Measurements from ENCODE around the gene CCR5. TPM values are rescaled to one million over a fixed set of nuclear protein-coding genes. Genes with fewer than 3 reads are reported as not detected.

CCR5 gene
- total and polyA plus RNA-seq, 4 donors = 0.06 to 0.75 (median 0.37) TPM

DNA sequence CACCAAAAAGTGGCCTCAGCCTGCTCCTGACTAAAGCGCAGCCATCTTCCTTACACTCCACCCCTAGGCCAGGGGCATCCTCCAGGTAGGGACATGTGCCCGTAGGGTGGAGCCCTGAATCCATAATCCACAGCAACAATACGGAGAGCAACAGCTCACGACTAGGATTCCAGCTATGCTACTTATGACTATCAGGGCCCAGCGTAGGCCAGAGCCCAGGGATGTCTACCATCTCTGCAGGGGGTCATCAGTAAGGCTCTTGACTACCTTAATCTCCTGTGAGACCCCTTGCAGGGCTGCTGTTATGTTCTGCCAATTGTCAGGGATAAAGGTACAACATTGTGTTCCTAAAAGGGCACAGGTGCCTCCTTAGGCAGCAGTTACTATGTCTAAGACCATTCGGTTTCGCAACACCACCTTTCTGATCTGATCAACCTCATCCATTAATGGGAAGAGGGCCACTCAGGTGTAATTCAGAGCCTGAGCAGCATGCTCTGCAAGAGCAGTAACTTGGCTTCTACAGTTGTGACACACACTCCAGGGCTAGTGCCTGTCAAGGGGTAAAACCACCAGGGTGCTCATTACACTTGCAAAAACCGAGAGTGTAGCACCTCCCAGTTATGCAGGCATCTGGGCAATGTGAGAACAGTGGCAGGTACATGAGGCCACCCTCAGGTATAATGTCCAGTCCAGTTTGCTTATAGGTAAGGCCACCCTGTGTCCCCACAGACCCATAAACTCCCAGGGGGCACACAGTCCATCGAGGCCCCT is 47.3 kb downstream of the CCR5 start:
- Histone ChIP-seq H3K27me3 (ENCODE audit: control insufficient read depth in 4 of 4, insufficient read depth in 4 of 4, low read length in 3 of 4) (no peaks in the 10 kb centered on the region), H3K4me3 (ENCODE audit: low read depth in 1 of 3, low read length in 3 of 3) (no peak overlapping the region), H3K27ac (ENCODE audit: low read depth in 1 of 2, low read length in 2 of 2) (no peak overlapping the region), H3K9ac (ENCODE audit: low read depth in 1 of 2, low read length in 2 of 2) (no peak overlapping the region), H3K4me1 (ENCODE audit: control insufficient read depth in 4 of 4, insufficient read depth in 4 of 4, low read length in 3 of 4) (no peaks in the 10 kb centered on the region), H3K9me3 (ENCODE audit: control insufficient read depth in 4 of 4, low read length in 3 of 4) (no peaks in the 10 kb centered on the region), H3K36me3 (ENCODE audit: control insufficient read depth in 4 of 4, insufficient read depth in 3 of 4, low read depth in 1 of 4, low read length in 3 of 4) (no peaks in the 10 kb centered on the region)
- 88% methylated on average over 9 of the region's 9 CpGs for WGBS
- TF ChIP-seq, protein P1, sequence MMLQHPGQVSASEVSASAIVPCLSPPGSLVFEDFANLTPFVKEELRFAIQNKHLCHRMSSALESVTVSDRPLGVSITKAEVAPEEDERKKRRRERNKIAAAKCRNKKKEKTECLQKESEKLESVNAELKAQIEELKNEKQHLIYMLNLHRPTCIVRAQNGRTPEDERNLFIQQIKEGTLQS (IDR thresholded peaks at IDR 0.05) = no peak
- TF ChIP-seq, protein P2, sequence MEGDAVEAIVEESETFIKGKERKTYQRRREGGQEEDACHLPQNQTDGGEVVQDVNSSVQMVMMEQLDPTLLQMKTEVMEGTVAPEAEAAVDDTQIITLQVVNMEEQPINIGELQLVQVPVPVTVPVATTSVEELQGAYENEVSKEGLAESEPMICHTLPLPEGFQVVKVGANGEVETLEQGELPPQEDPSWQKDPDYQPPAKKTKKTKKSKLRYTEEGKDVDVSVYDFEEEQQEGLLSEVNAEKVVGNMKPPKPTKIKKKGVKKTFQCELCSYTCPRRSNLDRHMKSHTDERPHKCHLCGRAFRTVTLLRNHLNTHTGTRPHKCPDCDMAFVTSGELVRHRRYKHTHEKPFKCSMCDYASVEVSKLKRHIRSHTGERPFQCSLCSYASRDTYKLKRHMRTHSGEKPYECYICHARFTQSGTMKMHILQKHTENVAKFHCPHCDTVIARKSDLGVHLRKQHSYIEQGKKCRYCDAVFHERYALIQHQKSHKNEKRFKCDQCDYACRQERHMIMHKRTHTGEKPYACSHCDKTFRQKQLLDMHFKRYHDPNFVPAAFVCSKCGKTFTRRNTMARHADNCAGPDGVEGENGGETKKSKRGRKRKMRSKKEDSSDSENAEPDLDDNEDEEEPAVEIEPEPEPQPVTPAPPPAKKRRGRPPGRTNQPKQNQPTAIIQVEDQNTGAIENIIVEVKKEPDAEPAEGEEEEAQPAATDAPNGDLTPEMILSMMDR (IDR thresholded peaks at IDR 0.05; ENCODE audit: low read depth, low read length, missing input control) = no peak
- no peak for TF ChIP-seq GABPA (IDR thresholded peaks at IDR 0.05 in 1 of 2, conservative IDR thresholded peaks at IDR 0.05 in 1 of 2)
- TF ChIP-seq FOXA1 (IDR thresholded peaks at IDR 0.05) = no peak
- TF ChIP-seq YY1 (IDR thresholded peaks at IDR 0.05) = no peak
- no peak for TF ChIP-seq FOXA2 (IDR thresholded peaks at IDR 0.05)
- no peak for TF ChIP-seq SP1 (IDR thresholded peaks at IDR 0.05)
- TF ChIP-seq NR2F2 (IDR thresholded peaks at IDR 0.05) = no peak
- no peak for DNase-seq (ENCODE audit: low spot score)

DNA sequence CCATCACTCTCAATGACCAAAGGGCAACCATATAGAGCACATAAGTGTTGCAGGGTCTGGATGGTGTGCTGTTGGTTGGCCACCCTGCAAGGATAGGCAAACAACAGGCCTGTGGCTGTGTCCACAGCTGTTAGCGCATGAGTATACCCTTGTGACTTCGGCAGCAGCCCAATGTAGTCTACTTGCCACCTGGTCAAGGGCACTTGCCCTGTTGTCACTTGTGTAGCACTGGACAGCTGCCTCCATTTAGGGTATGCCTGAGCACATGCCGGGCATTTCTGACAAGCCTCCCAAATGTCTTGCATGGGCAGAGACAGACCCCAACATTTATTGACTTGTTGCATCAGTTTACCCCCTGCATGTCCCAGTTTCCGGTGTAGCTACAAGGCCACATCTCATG is 49.1 kb downstream of the CCR5 start:
- Histone ChIP-seq H3K36me3 (ENCODE audit: control insufficient read depth in 4 of 4, insufficient read depth in 3 of 4, low read depth in 1 of 4, low read length in 3 of 4) (no peaks in the 10 kb centered on the region), H3K27ac (ENCODE audit: low read depth in 1 of 2, low read length in 2 of 2) (no peak overlapping the region), H3K9ac (ENCODE audit: low read depth in 1 of 2, low read length in 2 of 2) (no peak overlapping the region), H3K27me3 (ENCODE audit: control insufficient read depth in 4 of 4, insufficient read depth in 4 of 4, low read length in 3 of 4) (no peaks in the 10 kb centered on the region), H3K9me3 (ENCODE audit: control insufficient read depth in 4 of 4, low read length in 3 of 4) (no peaks in the 10 kb centered on the region), H3K4me1 (ENCODE audit: control insufficient read depth in 4 of 4, insufficient read depth in 4 of 4, low read length in 3 of 4) (no peaks in the 10 kb centered on the region), H3K4me3 (ENCODE audit: low read depth in 1 of 3, low read length in 3 of 3) (no peak overlapping the region)
- no peak for TF ChIP-seq SP1 (IDR thresholded peaks at IDR 0.05)
- TF ChIP-seq, protein P3, sequence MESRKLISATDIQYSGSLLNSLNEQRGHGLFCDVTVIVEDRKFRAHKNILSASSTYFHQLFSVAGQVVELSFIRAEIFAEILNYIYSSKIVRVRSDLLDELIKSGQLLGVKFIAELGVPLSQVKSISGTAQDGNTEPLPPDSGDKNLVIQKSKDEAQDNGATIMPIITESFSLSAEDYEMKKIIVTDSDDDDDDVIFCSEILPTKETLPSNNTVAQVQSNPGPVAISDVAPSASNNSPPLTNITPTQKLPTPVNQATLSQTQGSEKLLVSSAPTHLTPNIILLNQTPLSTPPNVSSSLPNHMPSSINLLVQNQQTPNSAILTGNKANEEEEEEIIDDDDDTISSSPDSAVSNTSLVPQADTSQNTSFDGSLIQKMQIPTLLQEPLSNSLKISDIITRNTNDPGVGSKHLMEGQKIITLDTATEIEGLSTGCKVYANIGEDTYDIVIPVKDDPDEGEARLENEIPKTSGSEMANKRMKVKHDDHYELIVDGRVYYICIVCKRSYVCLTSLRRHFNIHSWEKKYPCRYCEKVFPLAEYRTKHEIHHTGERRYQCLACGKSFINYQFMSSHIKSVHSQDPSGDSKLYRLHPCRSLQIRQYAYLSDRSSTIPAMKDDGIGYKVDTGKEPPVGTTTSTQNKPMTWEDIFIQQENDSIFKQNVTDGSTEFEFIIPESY (IDR thresholded peaks at IDR 0.05) = no peak
- no peak for TF ChIP-seq NR2F2 (IDR thresholded peaks at IDR 0.05)
- TF ChIP-seq TAF1 (conservative IDR thresholded peaks at IDR 0.05) = no peak
- no peak for TF ChIP-seq HNF4A (conservative IDR thresholded peaks at IDR 0.05)
- no peak for TF ChIP-seq RAD21 (IDR thresholded peaks at IDR 0.05)
- TF ChIP-seq, protein P2 (IDR thresholded peaks at IDR 0.05; ENCODE audit: low read depth, low read length, missing input control) = no peak
- no peak for TF ChIP-seq FOXA2 (IDR thresholded peaks at IDR 0.05)
- no peak for TF ChIP-seq GABPA (IDR thresholded peaks at IDR 0.05 in 1 of 2, conservative IDR thresholded peaks at IDR 0.05 in 1 of 2)
- TF ChIP-seq HNF4G (IDR thresholded peaks at IDR 0.05) = no peak
- TF ChIP-seq RXRA (IDR thresholded peaks at IDR 0.05) = no peak
- TF ChIP-seq, protein P1 (IDR thresholded peaks at IDR 0.05) = no peak
- TF ChIP-seq, protein P4, sequence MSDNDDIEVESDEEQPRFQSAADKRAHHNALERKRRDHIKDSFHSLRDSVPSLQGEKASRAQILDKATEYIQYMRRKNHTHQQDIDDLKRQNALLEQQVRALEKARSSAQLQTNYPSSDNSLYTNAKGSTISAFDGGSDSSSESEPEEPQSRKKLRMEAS (IDR thresholded peaks at IDR 0.05) = no peak
- TF ChIP-seq, protein P5, sequence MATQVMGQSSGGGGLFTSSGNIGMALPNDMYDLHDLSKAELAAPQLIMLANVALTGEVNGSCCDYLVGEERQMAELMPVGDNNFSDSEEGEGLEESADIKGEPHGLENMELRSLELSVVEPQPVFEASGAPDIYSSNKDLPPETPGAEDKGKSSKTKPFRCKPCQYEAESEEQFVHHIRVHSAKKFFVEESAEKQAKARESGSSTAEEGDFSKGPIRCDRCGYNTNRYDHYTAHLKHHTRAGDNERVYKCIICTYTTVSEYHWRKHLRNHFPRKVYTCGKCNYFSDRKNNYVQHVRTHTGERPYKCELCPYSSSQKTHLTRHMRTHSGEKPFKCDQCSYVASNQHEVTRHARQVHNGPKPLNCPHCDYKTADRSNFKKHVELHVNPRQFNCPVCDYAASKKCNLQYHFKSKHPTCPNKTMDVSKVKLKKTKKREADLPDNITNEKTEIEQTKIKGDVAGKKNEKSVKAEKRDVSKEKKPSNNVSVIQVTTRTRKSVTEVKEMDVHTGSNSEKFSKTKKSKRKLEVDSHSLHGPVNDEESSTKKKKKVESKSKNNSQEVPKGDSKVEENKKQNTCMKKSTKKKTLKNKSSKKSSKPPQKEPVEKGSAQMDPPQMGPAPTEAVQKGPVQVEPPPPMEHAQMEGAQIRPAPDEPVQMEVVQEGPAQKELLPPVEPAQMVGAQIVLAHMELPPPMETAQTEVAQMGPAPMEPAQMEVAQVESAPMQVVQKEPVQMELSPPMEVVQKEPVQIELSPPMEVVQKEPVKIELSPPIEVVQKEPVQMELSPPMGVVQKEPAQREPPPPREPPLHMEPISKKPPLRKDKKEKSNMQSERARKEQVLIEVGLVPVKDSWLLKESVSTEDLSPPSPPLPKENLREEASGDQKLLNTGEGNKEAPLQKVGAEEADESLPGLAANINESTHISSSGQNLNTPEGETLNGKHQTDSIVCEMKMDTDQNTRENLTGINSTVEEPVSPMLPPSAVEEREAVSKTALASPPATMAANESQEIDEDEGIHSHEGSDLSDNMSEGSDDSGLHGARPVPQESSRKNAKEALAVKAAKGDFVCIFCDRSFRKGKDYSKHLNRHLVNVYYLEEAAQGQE (IDR thresholded peaks at IDR 0.05) = no peak
- no peak for TF ChIP-seq FOXA1 (IDR thresholded peaks at IDR 0.05)
- no peak for TF ChIP-seq EGR1 (IDR thresholded peaks at IDR 0.05; ENCODE audit: low read depth in 2 of 2)
- no peak for TF ChIP-seq YY1 (IDR thresholded peaks at IDR 0.05)
- no peak for DNase-seq (ENCODE audit: low spot score)
- 97% methylated on average over 4 of the region's 4 CpGs for WGBS
